HepG2 (cell line): ENCODE results near the gene C19orf33. TPM values are rescaled to one million over a fixed set of nuclear protein-coding genes. Genes with fewer than 3 reads are reported as not detected.

Experiments
- ATAC-seq: fragments of 200-7000 bp; cut with Tn5 transposase; 3 replicates; pipeline ENCODE4 v1.9.1; 2020; ENCODE audit warnings: mild to moderate bottlenecking, moderate library complexity
- BruUV-seq: library from RNA; stranded (reverse); fragments of 400-500 nt; replicated peaks from 2 replicates; lab custom pipeline; 2021; lab: Mats Ljungman, UMichigan
- CTCF ChIA-PET: fragments of 300-600 bp; formaldehyde crosslinking; extraction: SDS; loops from one replicate; lab custom pipeline; 2021; ENCODE audit warnings: low total read pairs, inconsistent platforms, low intra/inter-chr PET ratio; lab: Yijun Ruan, JAX
- POLR2A ChIA-PET: fragments of 350-600 bp; sonication (Branson Sonifier 250); formaldehyde crosslinking; loops from one replicate; lab custom pipeline; 2020; ENCODE audit warnings: antibody characterized with exemption, inconsistent platforms; lab: Yijun Ruan, JAX
- DNase-seq: peaks from one replicate; pipeline ENCODE4 v3.0.0-alpha.2; 2015; ENCODE audit warnings: low spot score
- FAIRE-seq: peaks from 3 replicates; lab custom pipeline; 2011; peaks lifted over from hg19 to GRCh38; lab: Jason Lieb, UNC
- H2AFZ ChIP-seq: one replicate; pipeline ENCODE4 v1.6.1; 2011; ENCODE audit warnings: low read length, inconsistent platforms
- H3K27ac ChIP-seq: fragments of 300-600 bp; 3 replicates; pipeline ENCODE4 v1.8.0; 2011; ENCODE audit warnings: mixed run types, mild to moderate bottlenecking, mixed read lengths, low read length, inconsistent platforms; ENCODE audit not compliant: insufficient read depth; ENCODE audit errors: extremely low read length
- H3K27me3 ChIP-seq, 2 experiments: fragments of 200-600 bp in 1 of 2; 2 replicates in 1 of 2; 3 replicates in 1 of 2; pipeline versions ENCODE4 v1.6.0 to v1.8.0; 2011; ENCODE audit warnings: low read length in 2 of 2, mild to moderate bottlenecking in 2 of 2, moderate library complexity in 2 of 2, inconsistent platforms in 1 of 2; ENCODE audit not compliant: insufficient read depth in 2 of 2, control insufficient read depth in 1 of 2
- H3K36me3 ChIP-seq, 2 experiments: fragments of 200-600 bp in 1 of 2; replicated peaks in 1 of 2; 2 replicates in 1 of 2; 3 replicates in 1 of 2; pipeline versions ENCODE4 v1.5.1 to v1.8.0; 2011; ENCODE audit warnings: low read length in 2 of 2, inconsistent platforms in 1 of 2; ENCODE audit not compliant: insufficient read depth in 2 of 2, control insufficient read depth in 1 of 2
- H3K4me1 ChIP-seq: 2 replicates; pipeline ENCODE4 v1.5.1; 2012; ENCODE audit warnings: low read length, inconsistent platforms; ENCODE audit not compliant: insufficient read depth
- H3K4me2 ChIP-seq: 2 replicates; pipeline ENCODE4 v1.6.0; 2011; ENCODE audit warnings: low read depth, low read length, inconsistent platforms
- H3K4me3 ChIP-seq, 3 experiments: fragments of 200-600 bp in 1 of 3; sonication (generic), shearing (Covaris generic) in 1 of 3; replicated peaks in 1 of 3; 2 replicates each; pipeline ENCODE4 v1.5.1; 2011 to 2016; ENCODE audit warnings: low read length in 3 of 3, inconsistent platforms in 2 of 3, low read depth in 2 of 3, mild to moderate bottlenecking in 2 of 3, control low read depth in 1 of 3, mixed read lengths in 1 of 3; ENCODE audit not compliant: insufficient read depth in 1 of 3
- H3K79me2 ChIP-seq: one replicate; pipeline ENCODE4 v1.6.1; 2011; ENCODE audit warnings: low read length, inconsistent platforms; ENCODE audit not compliant: insufficient read depth
- H3K9ac ChIP-seq: 2 replicates; pipeline ENCODE4 v1.6.0; 2011; ENCODE audit warnings: mild to moderate bottlenecking, low read depth, low read length, inconsistent platforms; ENCODE audit not compliant: insufficient read depth
- H3K9me3 ChIP-seq: 2 replicates; pipeline ENCODE4 v1.5.1; 2012; ENCODE audit warnings: mild to moderate bottlenecking, low read length
- H4K20me1 ChIP-seq: 2 replicates; pipeline ENCODE4 v1.6.0; 2011; ENCODE audit warnings: inconsistent platforms, mild to moderate bottlenecking, low read length, moderate library complexity; ENCODE audit not compliant: insufficient read depth
- EHMT2 ChIP-seq: fragments of 200-600 bp; sonication (generic); IDR thresholded peaks from 2 replicates; pipeline ENCODE4 v1.7.0; 2017; ENCODE audit warnings: antibody characterized with exemption, low read depth, low read length, borderline replicate concordance
- POLR2A ChIP-seq, 2 experiments: IDR thresholded peaks; 2 replicates each; pipeline ENCODE4 v1.6.1; 2011; ENCODE audit warnings: low read depth in 2 of 2, low read length in 2 of 2, mild to moderate bottlenecking in 1 of 2, moderate library complexity in 1 of 2; ENCODE audit not compliant: insufficient read depth in 1 of 2
- RFXANK ChIP-seq: IDR thresholded peaks from 2 replicates; pipeline ENCODE4 v1.6.1; 2016
- SMARCE1 ChIP-seq: fragments of 450-650 bp; IDR thresholded peaks from 2 replicates; pipeline ENCODE4 v1.6.1; 2017; ENCODE audit warnings: borderline replicate concordance
- ZNF781 ChIP-seq: sonication (generic); formaldehyde crosslinking; IDR thresholded peaks from 2 replicates; pipeline ENCODE4 v1.5.1; 2020; ENCODE audit warnings: borderline replicate concordance, mild to moderate bottlenecking, missing genetic modification reagents; ENCODE audit errors: not compliant biosample characterization
- WGBS: methylation state at CpG from one replicate; pipeline ENCODE4 v1.1.6; 2017; ENCODE audit warnings: low lambda C conversion rate; 5-methylcytosine and 5-hydroxymethylcytosine counted together
- in situ Hi-C: cut with HindIII; loops from 2 replicates; pipeline ENCODE4 v1.10.0; 2017; ENCODE audit warnings: low pct_unique_long_range_greater_than_20kb; ENCODE audit not compliant: extremely low pct_ligation_motif_present
- intact Hi-C: fragments of 100-400 bp; cut with micrococcal nuclease; formaldehyde crosslinking; loops from one replicate; pipeline ENCODE4 v1.10.0; 2022; ENCODE audit not compliant: unreplicated experiment
- polyA plus RNA-seq, 8 experiments: library from polyadenylated mRNA; depleted of rRNA in 3 of 8; stranded (reverse) in 7 of 8; unstranded in 1 of 8; fragments of >200 nt; fragmentation: Illumina TruSeq in 4 of 8; extraction: Trizol in 4 of 8; gene quantifications; 2 replicates each; pipeline versions ENCODE4 v1.2.1 to v1.2.3, GENCODE V29; 2011 to 2016; ENCODE audit warnings: low read depth in 4 of 8, missing spikeins in 1 of 8, mixed read lengths in 1 of 8; ENCODE audit not compliant: insufficient read depth in 1 of 8
- total RNA-seq, 5 experiments: library from RNA; depleted of rRNA; stranded (reverse); fragments of >200 nt; fragmentation: Illumina TruSeq; extraction: Trizol; gene quantifications; 2 replicates each; pipeline ENCODE4 v1.2.3, GENCODE V29; 2016; ENCODE audit warnings: low read depth in 1 of 5
- TF ChIP-seq, protein P1 (sequence below): sonication (generic); formaldehyde crosslinking; IDR thresholded peaks from 2 replicates; pipeline ENCODE4 v1.5.0; 2020; ENCODE audit warnings: mild to moderate bottlenecking, missing genetic modification reagents, borderline replicate concordance

Gene C19orf33
- total and polyA plus RNA-seq, 2 of the 13 experiments (the other 11 are each of a cell fraction or from before 2014, with no cell fraction given), result 2.5 to 3.3 TPM

DNA sequence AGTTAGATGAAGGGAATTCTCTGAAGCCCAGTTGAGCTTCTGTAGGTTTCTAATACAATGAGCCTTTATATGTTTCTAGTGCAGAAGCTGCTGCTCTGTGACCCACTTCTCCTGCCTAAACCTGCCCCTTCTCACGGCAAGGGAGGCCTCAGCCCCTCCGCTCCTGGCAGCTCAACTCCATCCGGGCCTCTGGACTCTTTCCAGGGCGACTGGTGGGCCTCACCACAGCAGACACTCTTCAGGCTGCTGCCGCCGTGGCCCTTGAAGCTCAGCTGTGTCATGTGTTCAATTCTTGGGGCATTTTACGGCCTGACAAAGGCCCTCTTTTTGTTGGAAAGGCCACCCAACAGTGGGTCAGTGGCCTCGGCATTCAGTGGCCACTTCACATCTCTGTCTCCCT, 10.0 kb upstream of the C19orf33 start:
- no peak overlapping the region for H3K27ac ChIP-seq
- FAIRE-seq, result no peak
- H4K20me1 ChIP-seq, result no peaks in the 10 kb centered on the region
- no peaks in the 10 kb centered on the region for H3K9me3 ChIP-seq
- no peak overlapping the region for H3K4me2 ChIP-seq
- H3K36me3 ChIP-seq, result no peaks in the 10 kb centered on the region
- peaks cover 15% of the 10 kb centered on the region for H3K4me1 ChIP-seq
- WGBS, result 20% methylated on average over 8 of the region's 8 CpGs
- ATAC-seq, result no peak
- in situ Hi-C loops, result no loop called here
- H3K4me3 ChIP-seq, result no peak overlapping the region
- ChIA-PET POLR2A (no interaction called here), CTCF (no interaction called here)
- intact Hi-C loops, result no loop called here
- no peak overlapping the region for H2AFZ ChIP-seq
- no peak overlapping the region for H3K9ac ChIP-seq
- peaks cover 0 to 38% of the 10 kb centered on the region in 2 experiments; a peak in 4 of 5 replicates for H3K27me3 ChIP-seq
- no peaks in the 10 kb centered on the region for H3K79me2 ChIP-seq
- no TSS peak for BruUV-seq
- no peak for DNase-seq
- TF ChIP-seq ZNF781 (CRISPR knock-in tag) (no peak), EHMT2 (no peak), SMARCE1 (no peak), RFXANK (no peak), POLR2A (IDR thresholded peaks at IDR 0.05; ENCODE audit: insufficient read depth in 1 of 2, low read depth in 2 of 2, low read length in 2 of 2) (no peak)
- TF ChIP-seq, protein P1, sequence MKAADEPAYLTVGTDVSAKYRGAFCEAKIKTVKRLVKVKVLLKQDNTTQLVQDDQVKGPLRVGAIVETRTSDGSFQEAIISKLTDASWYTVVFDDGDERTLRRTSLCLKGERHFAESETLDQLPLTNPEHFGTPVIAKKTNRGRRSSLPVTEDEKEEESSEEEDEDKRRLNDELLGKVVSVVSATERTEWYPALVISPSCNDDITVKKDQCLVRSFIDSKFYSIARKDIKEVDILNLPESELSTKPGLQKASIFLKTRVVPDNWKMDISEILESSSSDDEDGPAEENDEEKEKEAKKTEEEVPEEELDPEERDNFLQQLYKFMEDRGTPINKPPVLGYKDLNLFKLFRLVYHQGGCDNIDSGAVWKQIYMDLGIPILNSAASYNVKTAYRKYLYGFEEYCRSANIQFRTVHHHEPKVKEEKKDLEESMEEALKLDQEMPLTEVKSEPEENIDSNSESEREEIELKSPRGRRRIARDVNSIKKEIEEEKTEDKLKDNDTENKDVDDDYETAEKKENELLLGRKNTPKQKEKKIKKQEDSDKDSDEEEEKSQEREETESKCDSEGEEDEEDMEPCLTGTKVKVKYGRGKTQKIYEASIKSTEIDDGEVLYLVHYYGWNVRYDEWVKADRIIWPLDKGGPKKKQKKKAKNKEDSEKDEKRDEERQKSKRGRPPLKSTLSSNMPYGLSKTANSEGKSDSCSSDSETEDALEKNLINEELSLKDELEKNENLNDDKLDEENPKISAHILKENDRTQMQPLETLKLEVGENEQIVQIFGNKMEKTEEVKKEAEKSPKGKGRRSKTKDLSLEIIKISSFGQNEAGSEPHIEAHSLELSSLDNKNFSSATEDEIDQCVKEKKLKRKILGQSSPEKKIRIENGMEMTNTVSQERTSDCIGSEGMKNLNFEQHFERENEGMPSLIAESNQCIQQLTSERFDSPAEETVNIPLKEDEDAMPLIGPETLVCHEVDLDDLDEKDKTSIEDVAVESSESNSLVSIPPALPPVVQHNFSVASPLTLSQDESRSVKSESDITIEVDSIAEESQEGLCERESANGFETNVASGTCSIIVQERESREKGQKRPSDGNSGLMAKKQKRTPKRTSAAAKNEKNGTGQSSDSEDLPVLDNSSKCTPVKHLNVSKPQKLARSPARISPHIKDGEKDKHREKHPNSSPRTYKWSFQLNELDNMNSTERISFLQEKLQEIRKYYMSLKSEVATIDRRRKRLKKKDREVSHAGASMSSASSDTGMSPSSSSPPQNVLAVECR, result no peak
